Heart left ventricle (tissue), 13 donors: ENCODE results near the gene UCHL5.

Experiments
- CTCF ChIP-seq, 12 donors: fragments of 200-600 bp; sonication (generic) in 4 of 12; IDR thresholded peaks; one replicate each; pipeline versions ENCODE4 v1.5.0 to v1.8.0; 2018 to 2022; ENCODE audit warnings: antibody characterized with exemption in 12 of 12, mild to moderate bottlenecking in 5 of 12
- POLR2A ChIP-seq, 2 donors: fragments of 450-650 bp; IDR thresholded peaks; one replicate each; pipeline ENCODE4 v1.6.1; 2017; ENCODE audit warnings: antibody characterized with exemption in 2 of 2, mild to moderate bottlenecking in 2 of 2, moderate library complexity in 2 of 2
- donor health status: ischemic (EF 13 %, LVEDD 7.1; RV severe dilation, severe dysfunction).
- donor health status: DM: no; HTN: yes; CAD: no.
- donor health status: DM: no; HTN: no; CAD: no.
- donor health status: ischemic (EF 25% LVEDD 6.9; RV normal size, moderate dysfunction).
- donor health status: ischemic (EF 25% LVEDD 5.7; RV mildly dilated, moderate dysfunction).
- donor health status: ischemic (EF 35%, LVEDD 5.7; RV mildly dilated, moderate dysfunction).
- donor health status: nonischemic (EF 11% LVEDD 7.7; RV severe dilation, severe dysfunction).
- donor health status: DM: yes; HTN: yes; CAD: no.
- donor health status: PGD.
- donor health status: ischemic (EF 29% LVEDD 5.4; RV normal size, mild dysfunction).
- donor health status: nonischemic (EF 23%, LVEDD 6.1; RV moderate dilation, normal function).

GRCh38 chr1:192962901-192963300 is 96.3 kb downstream of the UCHL5 start:
- no peak for TF ChIP-seq CTCF (IDR thresholded peaks at IDR 0.05)
- no peak for TF ChIP-seq POLR2A (IDR thresholded peaks at IDR 0.05)
